ENCODE measurements around the gene PPP1R9B. TPM values are rescaled to one million over a fixed set of nuclear protein-coding genes. Genes with fewer than 3 reads are reported as not detected.

PPP1R9B gene
- total RNA-seq, 1 experiment from 2014 or later = 23.0 TPM

DNA sequence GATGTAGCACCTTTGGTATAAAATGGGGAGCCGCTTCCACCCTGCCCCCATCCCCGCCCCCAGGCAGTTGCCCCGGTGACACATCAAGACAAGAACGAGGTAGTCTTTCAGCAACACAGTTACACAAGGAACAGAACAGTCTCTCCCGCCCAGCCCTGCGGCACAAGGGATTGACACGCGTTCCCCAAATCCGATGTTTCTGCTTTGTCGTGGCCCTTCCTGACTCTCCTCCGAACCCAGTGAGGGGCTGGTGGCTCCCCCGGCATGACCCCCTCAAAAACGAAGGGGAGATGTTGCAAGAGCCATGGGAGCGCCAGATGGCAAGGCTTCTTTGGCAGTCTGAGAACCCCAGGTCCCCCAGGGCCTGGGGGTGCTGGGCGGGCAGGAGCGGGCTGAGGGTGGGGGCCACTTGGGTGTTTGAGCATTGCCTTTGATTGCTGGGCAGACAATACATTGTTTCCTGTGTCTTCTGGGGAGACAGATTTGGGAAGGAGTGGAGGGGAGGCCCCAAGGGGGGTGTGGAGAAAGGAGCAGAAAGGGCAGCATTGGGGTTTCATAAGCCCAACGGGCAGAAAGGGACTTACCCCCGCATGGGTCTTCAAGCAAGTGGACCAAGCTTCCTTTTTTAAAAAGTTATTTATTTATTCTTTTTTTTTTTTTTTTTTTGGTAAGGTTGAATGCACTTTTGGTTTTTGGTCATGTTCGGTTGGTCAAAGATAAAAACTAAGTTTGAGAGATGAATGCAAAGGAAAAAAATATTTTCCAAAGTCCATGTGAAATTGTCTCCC, 34.3 kb upstream of the PPP1R9B start:
- no CpG with 5 or more reads among the region's 19 CpGs for WGBS (ENCODE audit: extremely low coverage, insufficient read length, low lambda C conversion rate)
- Histone ChIP-seq H2BK20ac (ENCODE audit: low read depth, low read length, poor library complexity, severe bottlenecking) (no peak overlapping the region), H3K18ac (ENCODE audit: insufficient read length, low read depth, low read length) (no peak overlapping the region), H2AFZ (ENCODE audit: low read length) (no peak overlapping the region), H2BK15ac (ENCODE audit: low read depth, low read length) (no peak overlapping the region), H4K20me1 (ENCODE audit: control insufficient read depth, insufficient read depth, insufficient read length) (no peaks in the 10 kb centered on the region), H2BK5ac (ENCODE audit: insufficient read length, low read length) (no peak overlapping the region), H2AK5ac (ENCODE audit: insufficient read length, low read length) (no peak overlapping the region), H4K8ac (replicated peaks; ENCODE audit: insufficient read length, low read depth, low read length) (no peak overlapping the region), H3K14ac (ENCODE audit: insufficient read depth, low read length) (no peak overlapping the region), H4K5ac (ENCODE audit: insufficient read length, low read depth, low read length) (no peak overlapping the region), H3K23me2 (ENCODE audit: insufficient read length, low read depth, low read length, poor library complexity, severe bottlenecking) (no peaks in the 10 kb centered on the region), H3K79me2 (ENCODE audit: insufficient read depth, low read length) (no peaks in the 10 kb centered on the region), H2BK12ac (ENCODE audit: insufficient read length, low read depth, low read length) (no peak overlapping the region), H3K56ac (ENCODE audit: insufficient read length, low read depth, low read length) (no peak overlapping the region), H3K4me2 (ENCODE audit: insufficient read depth, insufficient read length, low read length) (no peak overlapping the region), H3K4me1 (ENCODE audit: insufficient read depth, low read length) (no peaks in the 10 kb centered on the region; the same call in 1 of the 2 replicates), H3K9ac (ENCODE audit: extremely low read depth, insufficient read length, low read length) (no peak overlapping the region), H2BK120ac (ENCODE audit: low read depth, low read length, poor library complexity, severe bottlenecking) (no peak overlapping the region), H3K4ac (ENCODE audit: low read depth, low read length) (no peak overlapping the region), H3K79me1 (ENCODE audit: insufficient read depth, low read depth, low read length, poor library complexity, severe bottlenecking) (no peaks in the 10 kb centered on the region), H3K9me3 (ENCODE audit: control insufficient read depth, low read depth, low read length) (no peaks in the 10 kb centered on the region), H4K91ac (ENCODE audit: insufficient read length, low read depth, low read length) (no peak overlapping the region), H3T11ph (ENCODE audit: low read length) (no peak overlapping the region), H3K27ac (ENCODE audit: insufficient read length, low read depth, low read length) (no peak overlapping the region), H3K23ac (ENCODE audit: insufficient read length, low read depth, low read length) (no peak overlapping the region), H3K27me3 (ENCODE audit: insufficient read depth, low read length) (no peaks in the 10 kb centered on the region)
- Mint-ChIP-seq H3K4me3 (no peak overlapping the region), H3K36me3 (ENCODE audit: insufficient read depth in 1 of 3, low read depth in 3 of 3) (peaks cover 5 to 43% (median 42%) of the 10 kb centered on the region in 3 experiments; a peak in 6 of 7 replicates), H3K27ac (0 out of 7 replicates have a peak overlapping the region, but pooled peaks of 2 of the 3 experiments have one; percentile 23 to 54), H3K27me3 (ENCODE audit: low read depth) (peaks cover 2% of the 10 kb centered on the region; the same call in 1 of the 2 replicates), H3K9me3 (no peaks in the 10 kb centered on the region), H3K4me1 (peaks cover 27 to 39% of the 10 kb centered on the region in 2 experiments)
- TF ChIP-seq, protein P1, sequence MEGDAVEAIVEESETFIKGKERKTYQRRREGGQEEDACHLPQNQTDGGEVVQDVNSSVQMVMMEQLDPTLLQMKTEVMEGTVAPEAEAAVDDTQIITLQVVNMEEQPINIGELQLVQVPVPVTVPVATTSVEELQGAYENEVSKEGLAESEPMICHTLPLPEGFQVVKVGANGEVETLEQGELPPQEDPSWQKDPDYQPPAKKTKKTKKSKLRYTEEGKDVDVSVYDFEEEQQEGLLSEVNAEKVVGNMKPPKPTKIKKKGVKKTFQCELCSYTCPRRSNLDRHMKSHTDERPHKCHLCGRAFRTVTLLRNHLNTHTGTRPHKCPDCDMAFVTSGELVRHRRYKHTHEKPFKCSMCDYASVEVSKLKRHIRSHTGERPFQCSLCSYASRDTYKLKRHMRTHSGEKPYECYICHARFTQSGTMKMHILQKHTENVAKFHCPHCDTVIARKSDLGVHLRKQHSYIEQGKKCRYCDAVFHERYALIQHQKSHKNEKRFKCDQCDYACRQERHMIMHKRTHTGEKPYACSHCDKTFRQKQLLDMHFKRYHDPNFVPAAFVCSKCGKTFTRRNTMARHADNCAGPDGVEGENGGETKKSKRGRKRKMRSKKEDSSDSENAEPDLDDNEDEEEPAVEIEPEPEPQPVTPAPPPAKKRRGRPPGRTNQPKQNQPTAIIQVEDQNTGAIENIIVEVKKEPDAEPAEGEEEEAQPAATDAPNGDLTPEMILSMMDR (conservative IDR thresholded peaks at IDR 0.05) = no peak
- DNase-seq = no peak
